GM18526 (cell line): ENCODE data around the gene ACYP2.

Experiments used
- POLR2A ChIP-seq: IDR thresholded peaks from 3 replicates; pipeline ENCODE4 v1.6.1; 2011; ENCODE audit not compliant: insufficient read length; ENCODE audit errors: extremely low read depth

ACYP2 gene

GRCh38 chr2:54122939-54123338 is 7.5 kb downstream of the ACYP2 start:
- TF ChIP-seq POLR2A = no peak

- TF ChIP-seq POLR2A = no peak
These were observed 17.6 kb downstream of the ACYP2 start for GRCh38 chr2:54133056-54133455.

- no peak for TF ChIP-seq POLR2A
These were observed 23.8 kb downstream of the ACYP2 start for GRCh38 chr2:54139210-54139609.

GRCh38 chr2:54143780-54144179 is 28.4 kb downstream of the ACYP2 start:
- TF ChIP-seq POLR2A = no peak

- no peak for TF ChIP-seq POLR2A
These were observed 33.0 kb downstream of the ACYP2 start for GRCh38 chr2:54148391-54148790.

- no peak for TF ChIP-seq POLR2A
These were observed 34.4 kb downstream of the ACYP2 start for GRCh38 chr2:54149638-54150441.

GRCh38 chr2:54158311-54158710 is 42.9 kb downstream of the ACYP2 start:
- no peak for TF ChIP-seq POLR2A

GRCh38 chr2:54161660-54162424 is 46.4 kb downstream of the ACYP2 start:
- no peak for TF ChIP-seq POLR2A

- TF ChIP-seq POLR2A = no peak
These were observed 48.7 kb downstream of the ACYP2 start for GRCh38 chr2:54164106-54164505.

- TF ChIP-seq POLR2A = no peak
These were observed 50.8 kb downstream of the ACYP2 start for GRCh38 chr2:54166121-54166773.

- no peak for TF ChIP-seq POLR2A
These were observed 61.2 kb downstream of the ACYP2 start for GRCh38 chr2:54176577-54176976.

GRCh38 chr2:54183281-54183680 is 67.9 kb downstream of the ACYP2 start:
- no peak for TF ChIP-seq POLR2A

GRCh38 chr2:54183972-54184371 is 68.6 kb downstream of the ACYP2 start:
- no peak for TF ChIP-seq POLR2A

GRCh38 chr2:54185105-54185504 is 69.7 kb downstream of the ACYP2 start:
- no peak for TF ChIP-seq POLR2A

GRCh38 chr2:54187331-54187730 is 71.9 kb downstream of the ACYP2 start:
- TF ChIP-seq POLR2A = no peak

- TF ChIP-seq POLR2A = no peak
These were observed 74.1 kb downstream of the ACYP2 start for GRCh38 chr2:54189539-54189938.
